ENCODE measurements around the gene KSR2. TPM values are rescaled to one million over a fixed set of nuclear protein-coding genes. Genes with fewer than 3 reads are reported as not detected.
A peak's percentile ranks its signal among the peaks of the same experiment; 100 is the strongest.

KSR2 gene
- total RNA-seq, 4 donors from 2014 or later, result 0.32 to 7.0 (median 0.60) TPM

DNA sequence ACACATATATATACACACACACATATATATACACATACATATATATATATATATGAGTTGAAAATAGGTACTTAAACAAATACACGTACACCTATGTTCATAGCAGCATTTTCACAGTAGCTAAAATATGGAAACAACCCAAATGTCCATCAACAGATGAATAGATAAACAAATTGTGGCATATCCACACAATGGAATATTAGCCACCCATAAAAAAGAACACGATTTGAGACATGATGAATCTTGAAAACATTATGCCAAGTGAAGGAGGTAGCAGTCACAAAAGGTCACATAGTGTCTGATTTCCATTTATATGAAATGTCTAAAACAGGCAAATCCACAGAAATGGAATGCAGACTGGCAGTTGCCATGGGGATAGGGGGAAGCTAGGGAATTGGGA is 276.3 kb downstream of the KSR2 start:
- no peaks in the 10 kb centered on the region for H3K36me3 ChIP-seq
- no peak overlapping the region for H3K27ac ChIP-seq
- H3K9me3 ChIP-seq, result no peaks in the 10 kb centered on the region
- H3K27me3 ChIP-seq, result no peaks in the 10 kb centered on the region
- in situ Hi-C loops (cut with MboI; ENCODE audit: low pct_ligation_motif_present in 1 of 4, low pct_unique_long_range_greater_than_20kb in 1 of 4, low sequenced_read_pairs in 3 of 4) (no loop called here), intact Hi-C loops (cut with DNase I; ENCODE audit: low total_unique reads) (no loop called here)
- H3K4me3 ChIP-seq, result no peak overlapping the region
- no peaks in the 10 kb centered on the region for H3K4me1 ChIP-seq
- TF ChIP-seq POLR2AphosphoS5 (IDR thresholded peaks at IDR 0.05) (no peak), EP300 (IDR thresholded peaks at IDR 0.05; ENCODE audit: low read depth) (no peak), POLR2A (IDR thresholded peaks at IDR 0.05) (no peak)
- TF ChIP-seq, protein P1, sequence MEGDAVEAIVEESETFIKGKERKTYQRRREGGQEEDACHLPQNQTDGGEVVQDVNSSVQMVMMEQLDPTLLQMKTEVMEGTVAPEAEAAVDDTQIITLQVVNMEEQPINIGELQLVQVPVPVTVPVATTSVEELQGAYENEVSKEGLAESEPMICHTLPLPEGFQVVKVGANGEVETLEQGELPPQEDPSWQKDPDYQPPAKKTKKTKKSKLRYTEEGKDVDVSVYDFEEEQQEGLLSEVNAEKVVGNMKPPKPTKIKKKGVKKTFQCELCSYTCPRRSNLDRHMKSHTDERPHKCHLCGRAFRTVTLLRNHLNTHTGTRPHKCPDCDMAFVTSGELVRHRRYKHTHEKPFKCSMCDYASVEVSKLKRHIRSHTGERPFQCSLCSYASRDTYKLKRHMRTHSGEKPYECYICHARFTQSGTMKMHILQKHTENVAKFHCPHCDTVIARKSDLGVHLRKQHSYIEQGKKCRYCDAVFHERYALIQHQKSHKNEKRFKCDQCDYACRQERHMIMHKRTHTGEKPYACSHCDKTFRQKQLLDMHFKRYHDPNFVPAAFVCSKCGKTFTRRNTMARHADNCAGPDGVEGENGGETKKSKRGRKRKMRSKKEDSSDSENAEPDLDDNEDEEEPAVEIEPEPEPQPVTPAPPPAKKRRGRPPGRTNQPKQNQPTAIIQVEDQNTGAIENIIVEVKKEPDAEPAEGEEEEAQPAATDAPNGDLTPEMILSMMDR (IDR thresholded peaks at IDR 0.05), result no peak
- 88 to 93% methylated on average over 2 of the region's 2 CpGs for WGBS, 2 donors (ENCODE audit: low coverage in 1 of 2)
- no peak for DNase-seq

DNA sequence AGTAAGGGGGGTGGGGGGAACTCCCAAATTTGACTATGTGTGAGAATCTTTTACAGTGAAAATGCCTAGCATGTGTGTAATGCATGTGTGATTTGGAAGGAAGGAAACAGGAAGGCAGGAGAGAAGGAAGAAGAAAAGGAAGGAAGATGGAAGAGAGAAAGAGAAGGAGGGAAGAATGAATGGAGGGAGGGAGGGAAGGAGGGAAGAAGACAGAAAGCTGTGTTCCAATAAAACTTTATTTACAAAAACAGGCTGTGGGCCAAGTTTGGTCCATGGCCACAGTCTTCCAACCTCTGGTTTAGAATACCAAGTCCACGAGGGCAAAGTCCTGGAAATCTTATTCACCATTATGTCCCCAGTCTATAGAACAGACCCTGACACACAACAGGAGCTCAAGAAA is 278.9 kb downstream of the KSR2 start:
- H3K4me1 ChIP-seq, result peaks cover 0 to 8% (median 7%) of the 10 kb centered on the region in 4 donors
- in situ Hi-C loops (cut with MboI; ENCODE audit: low pct_ligation_motif_present in 1 of 4, low pct_unique_long_range_greater_than_20kb in 1 of 4, low sequenced_read_pairs in 3 of 4), result no loop called here
- intact Hi-C loops (cut with DNase I; ENCODE audit: low total_unique reads), result no loop called here
- no peaks in the 10 kb centered on the region for H3K36me3 ChIP-seq
- WGBS, 2 donors (ENCODE audit: low coverage in 1 of 2), result 63% methylated on average over 1 of the region's 1 CpG; no CpG with 5 or more reads in 1 of the 2 donors
- no peaks in the 10 kb centered on the region for H3K9me3 ChIP-seq
- TF ChIP-seq POLR2A (IDR thresholded peaks at IDR 0.05) (no peak), EP300 (IDR thresholded peaks at IDR 0.05; ENCODE audit: low read depth) (no peak), POLR2AphosphoS5 (IDR thresholded peaks at IDR 0.05) (no peak)
- TF ChIP-seq, protein P1 (IDR thresholded peaks at IDR 0.05), result no peak
- DNase-seq, result no peak
- no peaks in the 10 kb centered on the region for H3K27me3 ChIP-seq
- H3K27ac ChIP-seq, result no peak overlapping the region
- no peak overlapping the region for H3K4me3 ChIP-seq

DNA sequence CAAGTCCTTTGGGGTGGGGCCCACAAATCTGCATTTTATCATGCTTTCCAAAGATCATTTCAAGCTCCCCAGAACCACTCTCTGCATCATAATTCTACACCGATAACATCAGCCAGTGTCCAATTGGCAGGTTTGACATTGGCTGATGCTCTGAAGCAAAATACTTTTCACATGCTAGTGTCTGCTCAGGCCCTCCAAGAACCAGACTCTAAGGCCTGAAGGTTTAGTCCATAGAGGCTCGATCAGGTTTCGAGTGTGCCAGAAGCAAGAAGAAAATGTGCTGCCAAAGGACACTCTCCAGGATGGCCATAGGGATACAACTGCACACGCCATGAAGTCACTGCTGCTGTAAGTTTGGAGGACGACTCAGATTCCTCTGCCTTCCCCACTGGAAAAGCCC is 280.3 kb downstream of the KSR2 start:
- 83 to 84% methylated on average over 2 to 5 of the region's 5 CpGs for WGBS, 2 donors (ENCODE audit: low coverage in 1 of 2)
- Histone ChIP-seq H3K36me3 (no peaks in the 10 kb centered on the region), H3K9me3 (no peaks in the 10 kb centered on the region), H3K27ac (no peak overlapping the region), H3K4me1 (peaks cover 0 to 8% (median 7%) of the 10 kb centered on the region in 4 donors), H3K4me3 (no peak overlapping the region), H3K27me3 (no peaks in the 10 kb centered on the region)
- intact Hi-C loops (cut with DNase I; ENCODE audit: low total_unique reads) (no loop called here), in situ Hi-C loops (cut with MboI; ENCODE audit: low pct_ligation_motif_present in 1 of 4, low pct_unique_long_range_greater_than_20kb in 1 of 4, low sequenced_read_pairs in 3 of 4) (no loop called here)
- DNase-seq, result no peak
- TF ChIP-seq EP300 (IDR thresholded peaks at IDR 0.05; ENCODE audit: low read depth) (no peak), POLR2AphosphoS5 (IDR thresholded peaks at IDR 0.05) (no peak), POLR2A (IDR thresholded peaks at IDR 0.05) (no peak)
- TF ChIP-seq, protein P1 (IDR thresholded peaks at IDR 0.05), result no peak

DNA sequence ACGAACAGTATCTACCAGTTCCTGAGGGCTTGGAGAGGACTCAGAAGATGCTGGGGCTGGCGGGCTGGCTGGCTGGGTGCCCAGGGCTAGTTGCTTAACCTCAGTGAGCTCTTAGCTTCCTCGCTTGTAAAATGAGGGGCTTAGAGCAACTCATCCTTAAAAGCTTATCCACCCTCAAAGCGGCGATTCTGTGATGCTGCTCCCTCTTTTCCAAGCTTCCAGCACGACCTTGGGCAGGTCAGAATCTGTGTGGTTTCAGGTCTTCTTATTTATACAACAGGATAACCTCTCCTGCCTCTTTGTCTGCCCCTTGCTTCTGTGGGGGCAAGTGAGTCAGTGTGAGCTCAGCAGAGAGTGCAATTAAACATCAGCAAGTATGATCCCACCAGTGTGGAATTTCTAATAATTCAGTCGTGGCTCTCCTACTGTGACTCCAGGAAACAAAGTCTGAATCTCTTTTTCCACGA is 281.8 kb downstream of the KSR2 start:
- no peaks in the 10 kb centered on the region for H3K27me3 ChIP-seq
- H3K27ac ChIP-seq, result no peak overlapping the region
- H3K4me1 ChIP-seq, result peaks cover 0 to 8% (median 7%) of the 10 kb centered on the region in 4 donors
- in situ Hi-C loops (cut with MboI; ENCODE audit: low pct_ligation_motif_present in 1 of 4, low pct_unique_long_range_greater_than_20kb in 1 of 4, low sequenced_read_pairs in 3 of 4) (no loop called here), intact Hi-C loops (cut with DNase I; ENCODE audit: low total_unique reads) (no loop called here)
- DNase-seq, result peak; percentile 17
- TF ChIP-seq POLR2AphosphoS5 (IDR thresholded peaks at IDR 0.05) (no peak), POLR2A (IDR thresholded peaks at IDR 0.05) (no peak), EP300 (IDR thresholded peaks at IDR 0.05; ENCODE audit: low read depth) (no peak)
- TF ChIP-seq, protein P1 (IDR thresholded peaks at IDR 0.05), result no peak
- WGBS, 2 donors (ENCODE audit: low coverage in 1 of 2), result 50 to 60% methylated on average over 1 to 8 of the region's 8 CpGs
- no peaks in the 10 kb centered on the region for H3K9me3 ChIP-seq
- no peak overlapping the region for H3K4me3 ChIP-seq
- no peaks in the 10 kb centered on the region for H3K36me3 ChIP-seq
